Right ventricle myocardium superior (tissue), 1 donor: ENCODE measurements around the gene SALL2. TPM values are rescaled to one million over a fixed set of nuclear protein-coding genes. Genes with fewer than 3 reads are reported as not detected.
A peak's percentile ranks its signal among the peaks of the same experiment; 100 is the strongest.

Source experiments
- ATAC-seq: fragments of 200-7000 bp; cut with Tn5 transposase; one replicate; pipeline ENCODE4 v1.9.1; 2020; ENCODE audit warnings: mild to moderate bottlenecking; ENCODE audit not compliant: poor library complexity
- DNase-seq: peaks from one replicate; pipeline ENCODE4 v3.0.0-alpha.2; 2020
- intact Hi-C: fragments of 100-400 bp; cut with DNase I; formaldehyde crosslinking; loops from one replicate; pipeline ENCODE4 v1.11.2; 2022
- total RNA-seq: library from RNA; stranded (reverse); fragmentation: NEBNext Ultra II Directional; extraction: Animal tissue kit (Norgen Biotek cat#: 25700); gene quantifications from one replicate; pipeline ENCODE4 v1.2.1, GENCODE V29; 2021
- donor health status: DM: no; HTN: yes; CAD: no; lungs with severe emphysema.

SALL2 gene
- total RNA-seq, 1 donor from 2014 or later, result 3.1 TPM

DNA sequence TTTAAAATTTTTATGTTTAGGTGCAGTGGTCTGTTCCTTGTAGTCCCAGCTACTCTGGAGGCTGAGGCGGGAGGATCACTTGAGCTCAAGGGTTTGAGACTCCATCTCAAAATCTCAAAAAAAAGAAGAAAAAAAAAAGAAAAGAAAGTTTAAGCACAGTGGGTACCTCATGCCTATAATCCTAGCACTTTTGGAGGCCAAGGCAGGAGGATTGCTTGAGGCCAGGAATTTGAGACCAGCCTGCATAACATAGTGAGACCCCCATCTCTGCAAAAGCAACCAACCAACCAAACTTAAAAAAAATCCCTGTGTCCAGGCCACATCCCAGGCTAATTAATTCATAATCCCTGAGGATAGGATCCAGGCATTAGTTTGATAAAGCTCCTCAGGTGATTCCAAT, 3.4 kb upstream of the SALL2 start:
- DNase-seq, result no peak
- intact Hi-C loops, result no loop called here
- no peak for ATAC-seq

DNA sequence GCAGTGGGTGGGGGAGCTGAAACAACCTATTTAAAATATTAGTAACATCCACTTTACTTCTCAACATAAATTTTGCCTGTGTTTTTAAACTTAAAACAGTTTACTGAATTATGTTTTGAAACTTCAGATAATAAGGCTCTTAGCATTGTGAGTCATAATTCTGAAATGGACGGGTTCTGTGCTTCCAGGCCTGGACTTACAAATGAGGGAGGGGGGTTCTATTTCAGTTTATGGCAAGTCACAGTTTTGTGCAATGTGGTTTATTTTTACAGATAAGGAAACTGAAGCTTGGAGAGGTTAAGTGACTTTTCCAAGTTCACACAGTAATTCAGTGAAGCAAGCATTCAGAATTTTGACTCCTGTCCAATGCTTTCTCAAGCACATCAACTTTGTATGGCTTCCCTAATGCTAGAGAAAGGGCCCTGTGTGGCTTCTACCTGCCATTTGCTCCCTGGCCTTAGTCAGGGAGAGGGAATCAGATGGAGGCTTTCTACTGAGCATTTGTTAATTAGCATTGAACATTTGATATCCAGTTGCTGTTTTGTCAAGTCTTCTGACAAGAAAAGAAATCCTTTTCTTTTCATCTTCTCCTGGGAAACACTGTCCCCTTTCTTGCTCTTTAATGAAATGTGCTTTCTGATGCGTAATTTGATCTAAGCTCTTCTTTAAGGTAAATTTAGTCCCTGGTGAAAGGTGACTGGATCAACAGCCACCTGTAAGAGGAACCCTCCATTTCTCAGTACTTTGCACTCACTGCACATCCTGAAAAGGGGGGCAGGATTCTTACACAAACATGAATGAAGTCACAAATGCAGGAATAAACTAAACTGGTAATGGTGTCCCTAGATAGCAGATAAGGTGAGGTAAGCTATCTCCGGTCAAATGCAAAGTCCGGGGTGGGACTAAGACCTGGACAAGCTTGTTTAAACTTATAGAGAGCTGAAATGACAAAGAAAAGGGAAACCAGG, 2.5 kb upstream of the SALL2 start:
- DNase-seq (no peak), ATAC-seq (no peak)
- intact Hi-C loops, result no loop called here

DNA sequence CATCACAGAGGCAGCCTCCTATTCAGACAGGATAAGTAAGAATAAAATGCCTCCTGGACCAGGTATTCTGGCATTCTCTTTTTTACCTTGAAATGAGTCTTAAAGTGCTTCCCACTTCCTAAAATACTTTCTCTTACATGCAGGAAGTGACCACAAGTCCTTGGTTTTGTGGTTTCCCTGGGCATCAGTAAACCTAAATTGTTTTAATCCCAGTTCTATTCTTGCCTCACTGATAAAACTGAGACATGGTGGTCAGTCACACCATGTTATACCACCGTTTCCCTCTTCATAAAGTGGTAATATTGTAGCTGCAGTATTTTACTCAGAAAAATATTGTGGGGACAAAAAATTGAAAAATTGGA, 1.2 kb upstream of the SALL2 start:
- intact Hi-C loops, result no loop called here
- ATAC-seq (no peak), DNase-seq (no peak)

DNA sequence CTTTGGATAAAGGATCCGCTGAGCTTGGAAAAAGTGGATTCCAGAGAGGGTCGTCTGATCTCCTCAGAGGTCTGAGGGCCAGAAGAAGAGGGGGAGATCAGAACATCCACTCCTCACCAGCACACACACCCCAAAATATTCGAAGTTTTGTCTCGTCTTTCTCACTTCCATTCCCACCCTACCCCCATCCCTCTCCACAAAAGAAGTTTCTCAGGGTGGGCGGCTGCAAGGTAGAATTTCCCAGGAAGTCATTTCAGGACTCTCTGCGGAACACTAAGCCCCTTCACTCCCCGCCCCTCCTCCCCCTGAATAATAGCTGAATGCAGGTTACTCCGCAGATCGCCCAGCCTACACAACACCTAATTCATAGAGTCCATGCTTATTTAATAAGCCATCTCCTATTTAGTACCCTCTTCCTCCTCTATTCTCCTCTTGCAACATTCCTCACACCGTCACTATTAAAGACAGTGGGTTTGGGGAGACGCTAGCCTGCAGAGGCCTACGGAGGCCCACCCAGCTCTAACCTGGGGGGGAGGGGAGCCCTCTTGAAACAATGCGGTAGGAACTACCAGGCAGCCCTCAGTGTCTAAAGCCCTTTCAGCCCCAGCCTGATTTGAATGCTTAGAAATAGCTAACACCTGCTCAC, 649 bp upstream of the SALL2 start:
- ATAC-seq, result peak; percentile 11
- DNase-seq, result no peak
- intact Hi-C loops, result no loop called here

DNA sequence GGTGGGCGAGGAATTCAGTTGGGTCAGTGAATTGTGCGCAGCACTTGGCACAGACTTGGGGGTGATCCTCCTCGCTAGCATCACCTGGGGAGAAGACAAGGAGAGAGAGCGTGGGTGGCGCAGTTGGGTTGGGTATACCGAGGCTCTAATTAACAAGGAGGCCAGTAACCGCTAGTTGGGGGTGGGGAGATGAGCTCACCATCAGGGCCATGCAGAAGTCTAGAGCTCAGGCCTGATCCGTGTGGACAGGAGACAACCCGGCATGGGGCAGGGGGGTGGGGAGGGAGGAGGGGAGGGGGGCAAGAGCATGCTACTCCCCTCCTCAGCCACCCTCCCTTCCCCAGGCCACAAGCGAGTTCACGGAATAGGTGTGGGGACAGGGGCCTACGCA, 580 bp downstream of the SALL2 start:
- intact Hi-C loops, result no loop called here
- ATAC-seq, result peak; percentile 52

DNA sequence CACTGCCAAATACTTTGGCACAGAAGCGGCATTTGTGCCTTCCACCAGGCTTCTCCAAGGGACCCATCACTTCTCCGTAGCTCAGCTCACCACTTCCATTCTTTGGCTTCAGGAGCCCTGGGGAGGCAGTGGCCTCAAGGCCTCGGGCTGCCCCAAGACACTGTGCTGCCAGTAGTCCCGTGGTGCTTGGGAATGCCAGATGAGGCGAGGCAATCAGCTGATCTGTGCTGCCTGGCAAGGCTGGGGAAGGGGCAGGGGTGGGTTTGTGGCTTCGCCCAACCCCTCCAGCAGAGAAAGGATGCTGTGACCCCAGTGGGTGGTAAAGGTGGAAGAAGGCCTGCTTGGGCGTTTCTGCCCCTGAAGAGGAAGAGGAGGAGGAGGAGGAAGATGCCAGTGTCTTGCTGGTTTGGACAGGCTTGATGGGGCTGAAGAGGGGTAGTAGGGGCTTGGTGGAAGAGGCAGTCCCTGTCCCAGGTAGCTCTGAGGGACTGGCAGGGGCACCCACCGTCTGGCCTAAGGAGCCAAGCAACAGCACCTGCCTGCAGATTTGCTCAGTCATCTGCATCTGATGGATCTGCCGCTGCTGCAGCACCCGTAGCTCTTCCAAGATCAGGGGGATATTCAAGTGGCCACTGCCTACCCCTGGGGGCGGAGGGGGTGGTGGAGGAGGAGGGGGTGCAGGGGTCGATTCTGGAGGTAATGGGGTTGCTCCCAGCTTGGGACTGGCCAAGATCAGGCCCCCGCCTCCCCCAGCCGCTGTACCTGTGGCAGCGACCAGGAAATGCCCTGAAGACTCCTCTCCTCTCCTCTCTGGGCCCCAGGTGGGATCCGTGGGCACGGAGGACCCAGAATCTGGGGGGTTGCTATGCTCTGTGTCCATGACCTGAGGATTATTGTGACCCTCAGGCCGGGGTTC, 1.3 kb downstream of the SALL2 start:
- intact Hi-C loops, result no loop called here
- ATAC-seq (no peak), DNase-seq (no peak)

More for the DNA sequence above, 580 bp downstream of the SALL2 start:
- DNase-seq, result no peak

DNA sequence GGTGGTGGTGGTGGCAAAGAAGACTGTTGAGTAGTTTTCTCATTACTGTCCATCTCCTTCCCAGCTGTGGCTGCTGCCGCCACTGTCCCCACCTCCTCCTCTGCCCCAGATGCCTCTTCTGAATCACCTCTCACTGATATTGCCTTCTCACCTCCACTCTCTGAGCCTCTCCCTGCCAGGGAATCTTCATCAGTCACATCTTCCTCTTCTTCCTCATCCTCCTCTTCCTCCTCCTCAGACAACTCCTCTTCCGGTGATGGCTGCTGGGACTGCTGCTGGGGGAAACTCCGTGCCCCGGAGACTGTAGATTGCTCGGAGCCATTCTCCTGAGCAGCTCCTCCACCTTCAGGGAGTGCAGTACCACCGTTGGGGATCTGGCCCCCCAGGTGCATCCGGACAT, 2.9 kb downstream of the SALL2 start:
- intact Hi-C loops, result no loop called here
- ATAC-seq (no peak), DNase-seq (no peak)

DNA sequence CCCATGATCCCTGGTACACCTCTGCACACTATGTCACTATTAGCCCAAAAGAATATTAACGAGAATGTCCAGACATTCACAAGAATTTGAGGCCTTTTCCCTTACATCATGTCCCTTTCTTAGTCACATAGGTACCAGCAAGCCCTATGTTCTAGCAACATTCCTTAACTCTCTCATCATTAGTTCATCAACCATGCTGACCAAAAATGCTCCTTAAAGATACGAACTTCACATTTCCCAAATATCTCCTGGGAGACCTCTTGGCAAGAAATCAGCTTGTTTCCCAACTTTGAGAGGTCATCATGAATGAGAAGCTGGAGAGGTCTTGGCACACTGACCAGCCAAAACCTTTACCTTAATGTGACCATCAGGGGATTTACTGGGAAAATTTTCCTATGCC, 4.6 kb downstream of the SALL2 start:
- DNase-seq (no peak), ATAC-seq (no peak)
- intact Hi-C loops, result no loop called here

DNA sequence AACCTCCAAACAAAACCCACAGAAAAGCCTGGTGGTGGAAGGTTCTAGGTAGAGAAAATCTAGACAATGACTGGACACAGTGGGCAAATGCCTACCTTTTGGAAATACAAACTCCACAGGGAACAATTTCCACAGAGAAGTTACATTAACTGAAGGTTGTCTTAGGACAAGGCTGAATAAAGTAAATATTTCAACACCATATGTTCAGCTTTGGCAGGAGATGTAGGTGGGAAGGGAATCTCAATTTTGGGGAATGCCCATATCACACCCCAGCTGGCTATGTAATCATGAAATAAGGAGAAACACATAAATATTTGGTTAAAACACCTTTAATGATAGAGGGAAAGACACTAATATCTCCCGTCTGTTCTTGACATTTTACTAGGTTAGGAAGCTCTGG, 5.4 kb downstream of the SALL2 start:
- ATAC-seq, result no peak
- no peak for DNase-seq
- intact Hi-C loops, result no loop called here

DNA sequence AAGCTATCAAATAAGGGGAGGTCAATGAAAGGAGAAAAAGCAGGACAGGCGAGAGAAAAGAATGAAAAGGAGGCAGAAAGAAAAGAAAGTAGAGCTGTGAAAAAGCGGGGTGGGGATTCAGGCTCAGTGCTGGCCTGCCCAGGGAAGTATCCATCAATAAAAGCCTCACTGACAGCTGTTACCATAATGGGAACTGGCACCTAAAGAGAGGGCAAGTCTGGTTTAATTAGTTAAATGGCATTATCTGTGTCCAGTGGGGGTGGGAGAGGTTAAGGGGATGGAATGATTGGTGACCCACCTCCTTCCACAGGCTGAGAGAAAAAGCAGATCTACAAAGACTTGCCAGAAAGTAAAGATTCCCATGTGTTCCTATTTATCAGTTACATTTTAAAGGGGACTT, 7.4 kb downstream of the SALL2 start:
- intact Hi-C loops, result no loop called here
- ATAC-seq (no peak), DNase-seq (no peak)

DNA sequence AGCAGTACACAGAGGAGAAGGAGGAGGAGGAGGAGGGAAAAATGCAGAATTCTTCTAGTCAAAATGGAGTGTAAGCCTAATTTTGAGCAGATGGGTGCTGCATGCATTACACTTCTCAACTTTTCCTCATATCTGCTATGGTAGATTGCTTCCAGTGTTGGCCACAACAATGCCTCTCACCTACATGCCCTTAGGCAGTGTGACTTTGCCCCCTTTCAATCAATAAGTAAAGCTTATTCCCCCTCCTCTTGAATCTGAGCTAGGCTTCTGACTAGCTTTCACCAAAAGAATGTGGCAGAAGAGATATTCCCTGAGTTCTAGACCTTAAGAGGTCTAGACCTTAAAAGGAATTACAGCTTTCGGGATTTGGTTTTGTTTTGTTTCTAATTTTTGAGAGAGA, 11.8 kb downstream of the SALL2 start:
- intact Hi-C loops, result no loop called here
- DNase-seq (no peak), ATAC-seq (no peak)

DNA sequence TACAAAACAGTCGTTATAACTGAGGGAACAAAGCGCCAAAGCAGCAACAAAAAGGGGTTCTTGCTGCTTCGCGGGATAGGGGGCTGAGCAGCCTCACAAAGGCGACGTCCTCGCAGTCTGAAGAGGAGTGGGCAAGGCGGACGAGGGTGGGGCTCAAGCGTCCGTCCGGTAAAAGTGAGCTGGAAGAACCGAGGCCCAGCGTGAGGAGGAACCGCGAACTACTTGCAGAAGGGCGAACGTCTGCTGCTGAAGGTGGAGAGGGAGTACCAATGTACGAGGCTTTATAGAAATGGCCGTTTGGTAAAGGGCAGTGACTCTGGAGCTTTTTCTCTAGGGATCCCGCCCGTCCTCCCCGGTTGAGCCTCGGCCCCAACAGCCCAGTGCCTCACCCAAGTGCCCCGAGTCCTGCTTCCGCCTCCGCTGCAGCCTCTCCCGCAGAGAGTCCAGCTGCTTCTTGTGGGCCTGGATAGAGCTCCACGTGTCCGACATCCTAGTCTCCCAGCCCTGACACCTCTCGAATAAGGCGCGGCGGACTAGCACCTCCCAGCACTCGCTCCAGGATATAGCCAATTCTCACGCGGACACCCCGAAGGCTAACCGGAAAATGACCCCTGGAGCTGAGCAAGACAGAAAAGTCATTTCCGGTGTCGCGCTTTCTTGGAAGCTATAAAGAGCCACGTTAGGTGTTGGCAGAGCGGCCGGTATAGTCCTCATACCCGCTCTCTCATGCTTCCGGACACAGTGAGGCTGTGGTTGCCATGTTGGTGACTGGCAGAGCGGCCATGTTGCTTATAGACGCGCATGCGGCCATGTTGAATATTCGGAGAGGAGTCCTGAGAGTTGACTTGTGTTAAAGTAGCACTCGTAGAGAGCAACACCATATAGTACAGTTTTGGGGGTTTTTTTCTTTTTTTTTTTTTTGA, 15.2 kb downstream of the SALL2 start, which contains the start of gene METTL3:
TSS of gene METTL3 (minus strand) at position 606 of the 923 bp plus-strand sequence. CDS start at position 489, 117 bp downstream.
- intact Hi-C loops, result no loop called here
- ATAC-seq (peak; percentile 99), DNase-seq (peak; percentile 99)

DNA sequence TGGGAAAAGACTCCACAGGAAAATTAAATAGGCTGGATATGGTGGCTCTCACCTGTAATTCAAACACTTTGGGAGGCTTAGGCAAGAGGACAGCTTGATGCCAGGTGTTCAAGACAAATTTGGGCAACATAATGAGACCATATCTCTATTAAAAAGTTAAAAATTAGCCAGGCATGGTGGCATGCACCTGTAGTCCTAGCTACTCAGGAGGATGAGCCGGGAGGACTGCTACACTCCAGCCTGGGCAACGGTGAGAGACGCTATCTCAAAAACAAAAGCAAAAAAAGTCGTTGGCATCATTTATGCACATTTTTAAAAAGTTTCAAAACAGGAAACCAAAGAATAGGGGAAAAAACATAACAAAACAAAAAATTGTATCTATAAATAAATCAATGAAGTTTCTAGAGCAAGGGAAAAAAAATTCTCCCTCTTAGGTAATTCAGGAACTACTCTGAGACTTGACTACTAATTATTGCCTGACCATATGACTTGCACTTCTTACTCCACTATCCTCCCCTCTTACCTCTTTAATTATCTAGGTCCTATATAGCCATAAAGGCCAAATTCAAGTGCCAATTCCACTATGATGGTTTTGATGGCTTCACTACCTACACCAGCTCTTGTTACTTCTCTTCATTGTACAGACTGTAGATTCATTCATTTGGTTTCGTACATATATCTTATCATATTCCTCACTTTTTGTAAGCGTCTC, 16.6 kb downstream of the SALL2 start:
- ATAC-seq (no peak), DNase-seq (no peak)
- intact Hi-C loops, result no loop called here

DNA sequence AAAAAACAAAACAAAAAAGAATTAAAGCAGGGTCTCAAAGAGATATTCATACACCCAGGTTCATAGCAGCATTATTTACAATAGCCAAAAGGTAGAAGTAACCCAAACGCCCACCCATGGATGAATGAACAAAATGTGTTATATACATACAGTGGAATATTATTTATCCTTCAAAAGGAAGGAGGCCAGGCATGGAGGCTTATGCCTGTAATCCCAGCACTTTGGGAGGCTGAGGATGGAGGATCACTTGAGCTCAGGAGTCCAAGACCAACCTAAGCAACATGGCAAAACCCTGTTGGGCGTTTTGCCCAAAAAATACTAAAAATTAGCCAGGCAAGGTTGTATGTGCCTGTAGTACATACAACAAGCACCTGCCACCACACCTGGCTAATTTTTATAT, 19.6 kb downstream of the SALL2 start:
- ATAC-seq, result no peak
- intact Hi-C loops, result no loop called here
- DNase-seq, result no peak

DNA sequence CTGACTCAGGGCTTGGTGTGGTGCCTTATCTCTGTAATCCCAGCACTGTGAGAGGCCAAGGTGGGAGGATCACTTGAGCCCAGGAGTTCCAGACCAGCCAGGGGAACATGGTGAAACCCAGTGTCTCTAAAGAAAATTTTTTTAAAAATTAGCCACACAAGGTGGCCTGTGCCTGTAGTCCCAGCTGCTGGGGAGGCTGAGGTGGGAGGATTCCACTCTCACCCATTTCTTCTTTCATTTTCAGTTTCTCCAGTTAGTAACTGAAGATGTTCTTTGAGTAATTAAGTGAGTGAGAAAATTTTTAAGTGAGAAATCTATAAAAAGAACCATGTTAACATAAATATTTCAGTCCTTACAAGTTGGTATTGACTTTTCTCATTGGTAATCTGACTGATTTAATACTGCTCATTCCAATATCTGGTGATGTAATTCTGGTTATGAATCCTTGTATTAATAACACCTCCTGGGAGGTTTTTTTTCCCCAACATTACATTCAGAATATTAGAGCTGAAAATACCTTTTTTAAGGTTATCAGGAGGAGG, 21.1 kb downstream of the SALL2 start:
- DNase-seq, result no peak
- intact Hi-C loops, result no loop called here
- no peak for ATAC-seq

DNA sequence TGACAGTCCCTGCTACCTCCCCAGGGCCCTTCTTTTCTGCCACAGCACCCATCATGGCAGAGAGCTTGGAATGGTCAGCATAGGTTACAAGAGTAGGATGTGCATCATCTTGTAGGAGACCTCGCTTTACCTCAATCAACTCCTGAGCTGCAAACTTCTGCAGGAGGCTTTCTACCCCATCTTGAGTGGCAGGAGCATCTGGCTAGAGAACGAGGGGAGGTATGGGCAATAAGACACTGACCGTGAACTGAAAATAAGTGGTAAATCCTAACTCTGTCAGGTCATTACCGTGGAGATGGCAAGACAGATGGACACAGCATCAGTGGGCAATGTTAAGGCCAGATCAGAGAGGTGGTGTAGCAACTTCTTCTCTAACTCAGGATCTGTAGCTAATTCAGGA, 22.8 kb downstream of the SALL2 start:
- ATAC-seq, result no peak

DNA sequence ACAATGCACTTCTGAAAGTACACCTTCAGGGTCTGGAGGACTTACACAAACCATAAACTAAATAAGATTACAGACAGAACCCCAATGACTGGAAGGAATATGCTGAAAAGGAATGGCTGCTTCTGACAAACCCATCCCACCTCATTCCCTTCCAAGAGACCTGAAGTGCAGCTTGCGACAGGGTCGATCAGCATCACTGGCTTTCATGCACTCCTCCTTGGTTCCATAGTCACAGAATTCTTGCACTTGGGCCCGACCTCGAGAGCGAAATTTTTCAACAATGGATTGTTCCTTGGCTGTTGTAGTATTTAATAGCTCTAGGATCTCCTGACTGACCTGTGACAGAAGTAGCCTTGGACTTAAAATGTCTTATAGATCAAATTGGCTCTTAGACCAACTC, 24.6 kb downstream of the SALL2 start:
- intact Hi-C loops, result no loop called here
- no peak for DNase-seq
- ATAC-seq, result no peak

More for the DNA sequence above, 22.8 kb downstream of the SALL2 start:
- no peak for DNase-seq
- intact Hi-C loops, result no loop called here
